Suprapubic skin (tissue), 4 donors: Measurements from ENCODE around the gene ELOB.

Experiments
- EP300 ChIP-seq: sonication (generic); formaldehyde crosslinking; IDR thresholded peaks from one replicate; pipeline ENCODE4 v1.6.1; 2017; ENCODE audit warnings: antibody characterized with exemption
- POLR2A ChIP-seq, 2 donors: fragments of 450-650 bp; IDR thresholded peaks; one replicate each; pipeline ENCODE4 v1.6.1; 2017; ENCODE audit warnings: antibody characterized with exemption in 2 of 2, mild to moderate bottlenecking in 2 of 2, moderate library complexity in 2 of 2
- POLR2AphosphoS5 ChIP-seq, 3 donors: sonication (generic); formaldehyde crosslinking; IDR thresholded peaks; one replicate each; pipeline ENCODE4 v1.6.1; 2017; ENCODE audit warnings: antibody characterized with exemption in 3 of 3
- TF ChIP-seq, protein P1 (sequence below), 2 donors: fragments of 200-600 bp in 1 of 2; fragments of 450-650 bp in 1 of 2; sonication (generic) in 1 of 2; IDR thresholded peaks; one replicate each; pipeline ENCODE4 v1.5.1; 2016 to 2019; ENCODE audit warnings: antibody characterized with exemption in 2 of 2, mild to moderate bottlenecking in 1 of 2, moderate library complexity in 1 of 2

GRCh38 chr16:2755158-2755557 lies 21.9 kb downstream of the ELOB start:
- TF ChIP-seq, protein P1, sequence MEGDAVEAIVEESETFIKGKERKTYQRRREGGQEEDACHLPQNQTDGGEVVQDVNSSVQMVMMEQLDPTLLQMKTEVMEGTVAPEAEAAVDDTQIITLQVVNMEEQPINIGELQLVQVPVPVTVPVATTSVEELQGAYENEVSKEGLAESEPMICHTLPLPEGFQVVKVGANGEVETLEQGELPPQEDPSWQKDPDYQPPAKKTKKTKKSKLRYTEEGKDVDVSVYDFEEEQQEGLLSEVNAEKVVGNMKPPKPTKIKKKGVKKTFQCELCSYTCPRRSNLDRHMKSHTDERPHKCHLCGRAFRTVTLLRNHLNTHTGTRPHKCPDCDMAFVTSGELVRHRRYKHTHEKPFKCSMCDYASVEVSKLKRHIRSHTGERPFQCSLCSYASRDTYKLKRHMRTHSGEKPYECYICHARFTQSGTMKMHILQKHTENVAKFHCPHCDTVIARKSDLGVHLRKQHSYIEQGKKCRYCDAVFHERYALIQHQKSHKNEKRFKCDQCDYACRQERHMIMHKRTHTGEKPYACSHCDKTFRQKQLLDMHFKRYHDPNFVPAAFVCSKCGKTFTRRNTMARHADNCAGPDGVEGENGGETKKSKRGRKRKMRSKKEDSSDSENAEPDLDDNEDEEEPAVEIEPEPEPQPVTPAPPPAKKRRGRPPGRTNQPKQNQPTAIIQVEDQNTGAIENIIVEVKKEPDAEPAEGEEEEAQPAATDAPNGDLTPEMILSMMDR (IDR thresholded peaks at IDR 0.05): no peak
- TF ChIP-seq EP300: no peak
- no peak for TF ChIP-seq POLR2A (IDR thresholded peaks at IDR 0.05)
- TF ChIP-seq POLR2AphosphoS5 (IDR thresholded peaks at IDR 0.05): no peak
